ENCODE data around the gene DHDH.
"Not testable (repeated sequence)": the region's sequence is repeated elsewhere in the genome, so short reads cannot be mapped to it uniquely, and the experiment has no call there.

DHDH gene

DNA sequence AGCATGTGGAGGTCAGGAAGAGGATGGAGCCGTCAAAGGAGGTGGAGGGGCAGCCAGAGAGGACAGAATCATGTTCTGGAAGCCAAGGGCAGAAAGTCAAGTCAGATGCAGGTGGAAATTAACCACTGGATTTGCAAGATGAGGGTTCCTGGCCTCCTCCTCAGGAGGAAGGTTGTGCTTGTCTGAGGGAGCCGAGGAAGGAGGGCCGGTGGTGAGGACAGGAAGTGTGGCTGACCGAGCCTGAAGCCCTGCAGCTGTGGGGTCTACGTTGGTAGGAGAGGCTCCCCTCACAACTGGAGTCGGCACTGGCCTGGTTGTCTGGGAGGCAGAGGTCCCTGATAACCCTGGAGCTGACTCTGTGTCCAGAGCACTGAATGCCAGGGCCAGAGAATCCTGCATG, 15.4 kb upstream of the DHDH start:
- H3K9ac ChIP-seq (ENCODE audit: low read length): peak overlapping the region; percentile 43
- H3K27me3 ChIP-seq (ENCODE audit: low read length): no peaks in the 10 kb centered on the region
- no peaks in the 10 kb centered on the region for H3K9me2 ChIP-seq (replicated peaks; ENCODE audit: insufficient read depth, low read length)
- H3K79me2 ChIP-seq (ENCODE audit: insufficient read depth, low read length): no peaks in the 10 kb centered on the region
- H3F3A ChIP-seq (ENCODE audit: insufficient read depth): peaks cover 7% of the 10 kb centered on the region; the same call in 1 of the 2 replicates
- no peaks in the 10 kb centered on the region for H4K20me1 ChIP-seq (ENCODE audit: low read depth, low read length)
- peak overlapping the region; percentile 41 for H3K4me2 ChIP-seq (ENCODE audit: low read depth, low read length, poor library complexity, severe bottlenecking)
- H3K4me3 ChIP-seq (ENCODE audit: insufficient read depth, low read length, poor library complexity, severe bottlenecking): peak overlapping the region; percentile 21
- no peak overlapping the region for H2AFZ ChIP-seq (ENCODE audit: low read depth, low read length, severe bottlenecking)
- TF ChIP-seq EZH2phosphoT487 (conservative IDR thresholded peaks at IDR 0.05; ENCODE audit: low read length): no peak
- TF ChIP-seq, protein P1, sequence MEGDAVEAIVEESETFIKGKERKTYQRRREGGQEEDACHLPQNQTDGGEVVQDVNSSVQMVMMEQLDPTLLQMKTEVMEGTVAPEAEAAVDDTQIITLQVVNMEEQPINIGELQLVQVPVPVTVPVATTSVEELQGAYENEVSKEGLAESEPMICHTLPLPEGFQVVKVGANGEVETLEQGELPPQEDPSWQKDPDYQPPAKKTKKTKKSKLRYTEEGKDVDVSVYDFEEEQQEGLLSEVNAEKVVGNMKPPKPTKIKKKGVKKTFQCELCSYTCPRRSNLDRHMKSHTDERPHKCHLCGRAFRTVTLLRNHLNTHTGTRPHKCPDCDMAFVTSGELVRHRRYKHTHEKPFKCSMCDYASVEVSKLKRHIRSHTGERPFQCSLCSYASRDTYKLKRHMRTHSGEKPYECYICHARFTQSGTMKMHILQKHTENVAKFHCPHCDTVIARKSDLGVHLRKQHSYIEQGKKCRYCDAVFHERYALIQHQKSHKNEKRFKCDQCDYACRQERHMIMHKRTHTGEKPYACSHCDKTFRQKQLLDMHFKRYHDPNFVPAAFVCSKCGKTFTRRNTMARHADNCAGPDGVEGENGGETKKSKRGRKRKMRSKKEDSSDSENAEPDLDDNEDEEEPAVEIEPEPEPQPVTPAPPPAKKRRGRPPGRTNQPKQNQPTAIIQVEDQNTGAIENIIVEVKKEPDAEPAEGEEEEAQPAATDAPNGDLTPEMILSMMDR (IDR thresholded peaks at IDR 0.05; ENCODE audit: insufficient read depth, low read length, poor library complexity, severe bottlenecking): no peak
- H3K27ac ChIP-seq (ENCODE audit: low read depth, low read length): peak overlapping the region; percentile 75
- H3K9me3 ChIP-seq (ENCODE audit: insufficient read depth, low read length): no peaks in the 10 kb centered on the region
- H3K36me3 ChIP-seq (ENCODE audit: low read length): no peaks in the 10 kb centered on the region

DNA sequence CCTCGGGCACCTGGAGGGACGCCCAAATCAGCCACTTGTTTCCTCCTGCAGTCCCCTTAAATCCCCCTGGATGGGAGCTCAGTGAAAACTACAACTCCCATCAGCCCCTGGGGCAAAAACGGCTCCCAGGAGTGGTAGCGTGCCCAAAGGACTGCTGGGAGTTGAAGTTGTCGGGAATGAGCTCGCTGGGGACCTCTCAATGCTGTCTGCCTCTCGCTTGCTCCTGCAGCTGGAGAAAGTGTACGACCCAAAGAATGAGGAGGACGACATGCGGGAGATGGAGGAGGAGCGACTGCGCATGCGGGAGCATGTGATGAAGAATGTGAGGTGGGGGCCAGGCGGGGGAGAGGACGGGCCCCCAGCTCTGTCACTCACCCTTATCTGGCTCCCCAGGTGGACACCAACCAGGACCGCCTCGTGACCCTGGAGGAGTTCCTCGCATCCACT, 14.7 kb upstream of the DHDH start:
- H3K36me3 ChIP-seq (ENCODE audit: low read length): no peaks in the 10 kb centered on the region
- no peaks in the 10 kb centered on the region for H3K27me3 ChIP-seq (ENCODE audit: low read length)
- peaks cover 7% of the 10 kb centered on the region; the same call in 1 of the 2 replicates for H3F3A ChIP-seq (ENCODE audit: insufficient read depth)
- H3K27ac ChIP-seq (ENCODE audit: low read depth, low read length): peak overlapping the region; percentile 75
- H3K9me2 ChIP-seq (replicated peaks; ENCODE audit: insufficient read depth, low read length): no peaks in the 10 kb centered on the region
- no peaks in the 10 kb centered on the region for H3K79me2 ChIP-seq (ENCODE audit: insufficient read depth, low read length)
- H4K20me1 ChIP-seq (ENCODE audit: low read depth, low read length): no peaks in the 10 kb centered on the region
- H3K4me2 ChIP-seq (ENCODE audit: low read depth, low read length, poor library complexity, severe bottlenecking): peak overlapping the region; percentile 41
- TF ChIP-seq, protein P1 (IDR thresholded peaks at IDR 0.05; ENCODE audit: insufficient read depth, low read length, poor library complexity, severe bottlenecking): no peak
- TF ChIP-seq EZH2phosphoT487 (conservative IDR thresholded peaks at IDR 0.05; ENCODE audit: low read length): no peak
- no peaks in the 10 kb centered on the region for H3K9me3 ChIP-seq (ENCODE audit: insufficient read depth, low read length)
- peak overlapping the region; percentile 43 for H3K9ac ChIP-seq (ENCODE audit: low read length)
- peak overlapping the region; percentile 15 for H3K4me3 ChIP-seq (ENCODE audit: insufficient read depth, low read length, poor library complexity, severe bottlenecking)
- H2AFZ ChIP-seq (ENCODE audit: low read depth, low read length, severe bottlenecking): no peak overlapping the region

DNA sequence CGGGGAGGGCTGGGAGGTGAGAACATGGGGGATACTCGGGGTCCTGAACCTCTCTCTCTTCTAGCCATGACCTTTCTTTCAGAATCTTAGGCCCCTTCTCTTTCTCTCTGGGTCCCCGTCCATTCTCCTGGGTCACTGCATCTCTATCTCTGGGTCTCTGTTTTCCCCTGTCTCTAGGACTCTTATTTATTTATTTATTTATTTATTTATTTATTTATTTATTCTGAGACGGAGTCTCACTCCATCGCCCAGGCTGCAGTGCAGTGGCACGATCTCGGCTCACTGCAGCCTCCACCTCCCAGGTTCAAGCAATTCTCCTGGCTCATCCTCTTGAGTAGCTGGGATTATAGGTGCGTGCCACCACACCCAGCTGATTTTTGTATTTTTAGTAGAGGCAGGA, 14.2 kb upstream of the DHDH start:
- not testable (repeated sequence) for H3K27me3 ChIP-seq (ENCODE audit: low read length); H3K79me2 ChIP-seq (ENCODE audit: insufficient read depth, low read length); H3K9ac ChIP-seq (ENCODE audit: low read length); H3K9me2 ChIP-seq (replicated peaks; ENCODE audit: insufficient read depth, low read length); H3F3A ChIP-seq (ENCODE audit: insufficient read depth); H3K4me2 ChIP-seq (ENCODE audit: low read depth, low read length, poor library complexity, severe bottlenecking); H4K20me1 ChIP-seq (ENCODE audit: low read depth, low read length); H3K27ac ChIP-seq (ENCODE audit: low read depth, low read length); H3K4me3 ChIP-seq (ENCODE audit: insufficient read depth, low read length, poor library complexity, severe bottlenecking); H3K36me3 ChIP-seq (ENCODE audit: low read length); H2AFZ ChIP-seq (ENCODE audit: low read depth, low read length, severe bottlenecking); H3K9me3 ChIP-seq (ENCODE audit: insufficient read depth, low read length)

DNA sequence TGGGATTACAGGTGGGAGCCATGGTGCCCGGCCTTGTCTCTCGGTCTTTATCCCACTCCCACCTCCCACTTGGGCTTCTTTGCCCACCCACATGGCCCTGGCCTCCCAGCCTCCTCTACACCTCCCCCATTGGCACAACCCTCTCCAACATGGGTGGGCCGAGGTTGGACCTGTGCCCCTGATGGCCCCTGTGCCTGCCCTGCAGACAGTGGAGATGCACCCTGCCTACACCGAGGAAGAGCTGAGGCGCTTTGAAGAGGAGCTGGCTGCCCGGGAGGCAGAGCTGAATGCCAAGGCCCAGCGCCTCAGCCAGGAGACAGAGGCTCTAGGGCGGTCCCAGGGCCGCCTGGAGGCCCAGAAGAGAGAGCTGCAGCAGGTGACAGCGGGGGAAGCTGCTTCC, 12.6 kb upstream of the DHDH start:
- Histone ChIP-seq H3K4me3 (ENCODE audit: insufficient read depth, low read length, poor library complexity, severe bottlenecking) (no peak overlapping the region), H4K20me1 (ENCODE audit: low read depth, low read length) (no peaks in the 10 kb centered on the region), H2AFZ (ENCODE audit: low read depth, low read length, severe bottlenecking) (no peak overlapping the region), H3K9ac (ENCODE audit: low read length) (no peak overlapping the region), H3K36me3 (ENCODE audit: low read length) (no peaks in the 10 kb centered on the region), H3K27me3 (ENCODE audit: low read length) (no peaks in the 10 kb centered on the region), H3K27ac (ENCODE audit: low read depth, low read length) (no peak overlapping the region), H3F3A (ENCODE audit: insufficient read depth) (peaks cover 6% of the 10 kb centered on the region; the same call in 1 of the 2 replicates), H3K79me2 (ENCODE audit: insufficient read depth, low read length) (no peaks in the 10 kb centered on the region), H3K9me3 (ENCODE audit: insufficient read depth, low read length) (no peaks in the 10 kb centered on the region), H3K4me2 (ENCODE audit: low read depth, low read length, poor library complexity, severe bottlenecking) (no peak overlapping the region), H3K9me2 (replicated peaks; ENCODE audit: insufficient read depth, low read length) (no peaks in the 10 kb centered on the region)
- TF ChIP-seq EZH2phosphoT487 (conservative IDR thresholded peaks at IDR 0.05; ENCODE audit: low read length): no peak
- TF ChIP-seq, protein P1 (IDR thresholded peaks at IDR 0.05; ENCODE audit: insufficient read depth, low read length, poor library complexity, severe bottlenecking): no peak
